Panc1 (cell line): Measurements from ENCODE around the gene TOE1. TPM values are rescaled to one million over a fixed set of nuclear protein-coding genes. Genes with fewer than 3 reads are reported as not detected.

Source experiments
- ATAC-seq: fragments of 200-7000 bp; cut with Tn5 transposase; 2 replicates; pipeline ENCODE4 v1.9.1; 2020; ENCODE audit warnings: mild to moderate bottlenecking, moderate library complexity
- BruUV-seq: library from RNA; stranded (reverse); fragments of 400-500 nt; replicated peaks from 2 replicates; lab custom pipeline; 2021; lab: Mats Ljungman, UMichigan
- CTCF ChIA-PET: fragments of 300-600 bp; sonication (Branson Sonifier 250); formaldehyde crosslinking; loops from one replicate; lab custom pipeline; 2022; ENCODE audit warnings: antibody characterized with exemption; lab: Charles Lee
- POLR2A ChIA-PET: fragments of 300-600 bp; sonication (Branson Sonifier 250); formaldehyde crosslinking; loops from one replicate; lab custom pipeline; 2022; ENCODE audit warnings: antibody characterized with exemption; lab: Charles Lee
- DNase-seq: peaks from one replicate; pipeline ENCODE4 v3.0.0-alpha.2; 2010; ENCODE audit warnings: low read depth, low spot score
- H3K27ac ChIP-seq: 2 replicates; pipeline ENCODE4 v1.5.1; 2011; ENCODE audit warnings: mild to moderate bottlenecking, low read length, inconsistent platforms
- H3K27me3 ChIP-seq: fragments of 200-500 bp; sonication (Bioruptor generic); 2 replicates; pipeline ENCODE4 v1.6.0; 2014; ENCODE audit warnings: low read length, inconsistent platforms; ENCODE audit not compliant: control insufficient read depth, insufficient read depth
- H3K36me3 ChIP-seq: fragments of 200-500 bp; sonication (Bioruptor generic); 2 replicates; pipeline ENCODE4 v1.5.1; 2014; ENCODE audit warnings: inconsistent platforms, mild to moderate bottlenecking, low read length, moderate library complexity; ENCODE audit not compliant: control insufficient read depth, insufficient read depth
- H3K4me1 ChIP-seq: 2 replicates; pipeline ENCODE4 v1.5.1; 2011; ENCODE audit warnings: inconsistent platforms, mild to moderate bottlenecking, low read length, moderate library complexity; ENCODE audit not compliant: control insufficient read depth, insufficient read depth
- H3K4me3 ChIP-seq, 2 experiments: 2 replicates each; pipeline ENCODE4 v1.5.1; 2011 to 2012; ENCODE audit warnings: low read depth in 2 of 2, low read length in 2 of 2, mild to moderate bottlenecking in 2 of 2, inconsistent platforms in 1 of 2, moderate library complexity in 1 of 2
- H3K9me3 ChIP-seq: fragments of 200-500 bp; sonication (Bioruptor generic); 2 replicates; pipeline ENCODE4 v1.5.1; 2014; ENCODE audit warnings: low read depth, mild to moderate bottlenecking, inconsistent platforms, low read length, moderate library complexity; ENCODE audit not compliant: control insufficient read depth, insufficient read depth
- CTCF ChIP-seq: fragments of 450-650 bp; IDR thresholded peaks from 2 replicates; pipeline ENCODE4 v1.5.1; 2017; ENCODE audit warnings: mild to moderate bottlenecking
- POLR2AphosphoS5 ChIP-seq: IDR thresholded peaks from 2 replicates; pipeline ENCODE4 v1.6.1; 2012; ENCODE audit warnings: mild to moderate bottlenecking, low read depth, low read length, moderate library complexity
- REST ChIP-seq, 2 experiments: IDR thresholded peaks; 2 replicates each; pipeline ENCODE4 v1.6.1; 2011 to 2012; ENCODE audit warnings: low read depth in 2 of 2, control low read depth in 1 of 2, low read length in 1 of 2, mild to moderate bottlenecking in 1 of 2, moderate library complexity in 1 of 2; ENCODE audit not compliant: insufficient read depth in 1 of 2
- SIN3A ChIP-seq: IDR thresholded peaks from 2 replicates; pipeline ENCODE4 v1.6.1; 2012; ENCODE audit warnings: low read depth, mild to moderate bottlenecking, low read length, moderate library complexity, borderline replicate concordance; ENCODE audit not compliant: insufficient read depth
- TCF7L2 ChIP-seq: IDR thresholded peaks from 2 replicates; pipeline ENCODE4 v1.6.1; 2011; ENCODE audit warnings: mild to moderate bottlenecking, low read depth, low read length, inconsistent platforms
- in situ Hi-C: cut with HindIII; loops from 2 replicates; pipeline ENCODE4 v1.10.0; 2016; ENCODE audit warnings: low sequenced_read_pairs, low pct_unique_long_range_greater_than_20kb
- intact Hi-C: fragments of 100-400 bp; cut with micrococcal nuclease; formaldehyde crosslinking; loops from one replicate; pipeline ENCODE4 v1.10.0; 2022; ENCODE audit not compliant: unreplicated experiment
- total RNA-seq: library from RNA; stranded (reverse); gene quantifications from one replicate; pipeline ENCODE4 v1.2.1, GENCODE V29; 2021; ENCODE audit not compliant: unreplicated experiment

TOE1 gene
- total RNA-seq, 1 experiment from 2014 or later: 14.3 TPM

GRCh38 chr1:45327644-45328515 lies 12.1 kb upstream of the TOE1 start:
- CTCF ChIA-PET: no interaction called here
- Histone ChIP-seq H3K4me1 (peaks cover 19% of the 10 kb centered on the region), H3K36me3 (no peaks in the 10 kb centered on the region), H3K4me3 (no peak overlapping the region), H3K27me3 (no peaks in the 10 kb centered on the region), H3K9me3 (no peaks in the 10 kb centered on the region), H3K27ac (no peak overlapping the region)
- DNase-seq: no peak
- in situ Hi-C loops: no loop called here
- POLR2A ChIA-PET: interaction anchor here (0.6 to 0.7 kb wide), 2 partner anchors 194 to 371 kb away, joined by 3 read pairs; partner anchors contain the start of gene PRDX1
- intact Hi-C loops: no loop called here
- peak; percentile 13; the same call in 1 of the 2 replicates for ATAC-seq
- TF ChIP-seq TCF7L2 (no peak), CTCF (no peak), REST (IDR thresholded peaks at IDR 0.05; ENCODE audit: insufficient read depth in 1 of 2, low read depth in 2 of 2, low read length in 1 of 2) (no peak), POLR2AphosphoS5 (no peak), SIN3A (no peak)
- no TSS peak for BruUV-seq

- CTCF ChIA-PET: no interaction called here
- Histone ChIP-seq H3K27ac (no peak overlapping the region), H3K9me3 (no peaks in the 10 kb centered on the region), H3K4me1 (peaks cover 19% of the 10 kb centered on the region), H3K4me3 (no peak overlapping the region), H3K27me3 (no peaks in the 10 kb centered on the region), H3K36me3 (no peaks in the 10 kb centered on the region)
- intact Hi-C loops: no loop called here
- DNase-seq (no peak), ATAC-seq (no peak)
- in situ Hi-C loops: no loop called here
- no peak for TF ChIP-seq SIN3A
- TF ChIP-seq POLR2AphosphoS5: no peak
- no peak for TF ChIP-seq TCF7L2
- TF ChIP-seq REST (IDR thresholded peaks at IDR 0.05; ENCODE audit: insufficient read depth in 1 of 2, low read depth in 2 of 2, low read length in 1 of 2): no peak
- TF ChIP-seq CTCF: no peak
- POLR2A ChIA-PET: no interaction called here
- BruUV-seq: no TSS peak
Measured at GRCh38 chr1:45328680-45329079, 11.3 kb upstream of the TOE1 start.
